Kidney (tissue), 14 donors: ENCODE results near the gene COL8A2. TPM values are rescaled to one million over a fixed set of nuclear protein-coding genes. Genes with fewer than 3 reads are reported as not detected.

ENCODE experiments used
- DNase-seq, 5 donors: peaks; one replicate each; pipeline ENCODE4 v3.0.0-alpha.2; 2013 to 2020
- FAIRE-seq: peaks from 2 replicates; lab custom pipeline; 2012; peaks lifted over from hg19 to GRCh38; lab: Jason Lieb, UNC
- H3K27ac ChIP-seq, 2 donors: one replicate each; pipeline ENCODE4 v1.7.0; 2013; ENCODE audit warnings: low read depth in 2 of 2, low read length in 2 of 2, inconsistent platforms in 1 of 2
- H3K27me3 ChIP-seq: one replicate; pipeline ENCODE4 v1.7.1; 2013; ENCODE audit warnings: low read length, inconsistent platforms; ENCODE audit not compliant: control insufficient read depth, insufficient read depth
- H3K36me3 ChIP-seq, 3 donors: one replicate each; pipeline versions ENCODE4 v1.7.0 to v1.7.1; 2013; ENCODE audit warnings: low read length in 3 of 3, control low read depth in 1 of 3, inconsistent platforms in 1 of 3; ENCODE audit not compliant: insufficient read depth in 3 of 3, control insufficient read depth in 2 of 3
- H3K4me1 ChIP-seq, 3 donors: one replicate each; pipeline versions ENCODE4 v1.7.0 to v1.7.1; 2013; ENCODE audit warnings: low read length in 3 of 3, inconsistent platforms in 1 of 3, low read depth in 1 of 3; ENCODE audit not compliant: control insufficient read depth in 2 of 3, insufficient read depth in 2 of 3
- H3K4me3 ChIP-seq, 3 donors: one replicate each; pipeline versions ENCODE4 v1.7.0 to v1.8.1; 2013; ENCODE audit warnings: low read length in 3 of 3, control low read depth in 1 of 3, inconsistent platforms in 1 of 3
- H3K9ac ChIP-seq, 3 donors: one replicate each; pipeline versions ENCODE4 v1.7.0 to v1.7.1; 2013; ENCODE audit warnings: low read length in 3 of 3, control low read depth in 1 of 3, inconsistent platforms in 1 of 3
- H3K9me3 ChIP-seq, 3 donors: one replicate each; pipeline versions ENCODE4 v1.7.0 to v1.7.1; 2013; ENCODE audit warnings: low read length in 3 of 3, control low read depth in 1 of 3, inconsistent platforms in 1 of 3; ENCODE audit not compliant: control insufficient read depth in 2 of 3, insufficient read depth in 1 of 3
- intact Hi-C: fragments of 100-400 bp; cut with DNase I; formaldehyde crosslinking; loops from one replicate; pipeline ENCODE4 v1.11.1; 2022
- polyA plus RNA-seq: library from polyadenylated mRNA; stranded (reverse); fragments of 350-450 nt; fragmentation: Illumina TruSeq; extraction: RNeasy Lipid Tissue Mini Kit (QIAGEN cat#74804); gene quantifications from one replicate; pipeline ENCODE4 v1.2.3, GENCODE V29; 2014; ENCODE audit warnings: low read depth, low replicate concordance; ENCODE audit not compliant: insufficient read depth
- total RNA-seq: library from RNA; stranded (reverse); fragmentation: NEBNext Ultra II Directional; extraction: Animal tissue kit (Norgen Biotek cat#: 25700); gene quantifications from one replicate; pipeline ENCODE4 v1.2.1, GENCODE V29; 2021
- TF ChIP-seq, protein P1 (sequence below): IDR thresholded peaks from 3 replicates; pipeline ENCODE4 v1.5.1; 2012; ENCODE audit warnings: mild to moderate bottlenecking, moderate library complexity, borderline replicate concordance; ENCODE audit not compliant: insufficient read depth; ENCODE audit errors: extremely low read depth
- donor health status: control.
- donor health status: control.
- donor health status: control.
- donor health status: control.
- donor health status: control.
- donor health status: DM: yes; HTN: yes; CAD: no.
- donor health status: Normal renal cell carcinoma (clear cell type).

The COL8A2 gene
- total and polyA plus RNA-seq, 2 donors from 2014 or later: 0.90 to 6.4 TPM

DNA sequence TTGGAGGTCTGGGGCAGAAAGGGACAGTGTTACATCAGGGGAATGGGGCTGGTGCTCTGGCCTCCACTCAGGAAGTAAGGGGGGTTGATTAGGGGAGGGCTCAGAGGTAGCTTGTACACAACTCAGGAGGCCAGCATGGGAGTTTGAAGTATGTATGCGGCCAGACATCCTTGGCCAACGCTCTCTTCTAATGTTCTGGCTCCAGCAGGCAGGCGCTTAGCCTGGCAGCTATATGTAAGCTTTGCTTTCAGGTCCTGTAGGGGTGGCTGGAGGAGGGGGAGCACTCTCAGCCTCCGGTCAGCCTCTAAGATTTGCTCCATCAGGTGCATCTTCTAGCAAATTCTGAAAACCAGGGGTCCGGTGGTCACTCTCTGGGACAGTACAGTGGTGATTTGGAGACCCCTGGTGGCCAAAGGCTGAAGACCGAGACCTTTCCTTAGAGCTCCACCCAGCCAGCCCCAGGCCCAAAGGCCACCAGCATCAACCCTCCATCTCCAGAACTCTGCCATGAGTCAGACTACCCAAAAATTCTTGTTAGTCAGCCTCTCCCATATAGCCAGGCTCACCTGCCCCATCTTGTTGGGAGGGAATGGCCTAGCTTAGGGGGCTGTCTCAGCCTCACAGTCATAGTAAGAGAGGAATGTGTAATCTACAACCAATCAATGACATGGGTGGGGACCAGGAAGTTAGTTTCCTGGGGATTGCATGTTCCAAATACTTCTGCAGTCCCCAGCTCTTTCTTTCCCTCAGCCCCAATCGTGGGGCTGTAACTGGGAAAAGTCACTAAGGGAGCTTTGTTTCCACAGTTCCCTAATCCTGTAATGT, 9.7 kb upstream of the COL8A2 start:
- Histone ChIP-seq H3K4me3 (no peak overlapping the region), H3K9ac (no peak overlapping the region), H3K36me3 (peaks cover 0 to 25% (median 15%) of the 10 kb centered on the region in 3 donors), H3K9me3 (no peaks in the 10 kb centered on the region), H3K4me1 (peaks cover 0 to 2% (median 0%) of the 10 kb centered on the region in 3 donors), H3K27me3 (no peaks in the 10 kb centered on the region), H3K27ac (no peak overlapping the region)
- FAIRE-seq (no peak), DNase-seq (peak in 4 of 5 donors; percentile 78 to 88 (median 82))
- TF ChIP-seq, protein P1, sequence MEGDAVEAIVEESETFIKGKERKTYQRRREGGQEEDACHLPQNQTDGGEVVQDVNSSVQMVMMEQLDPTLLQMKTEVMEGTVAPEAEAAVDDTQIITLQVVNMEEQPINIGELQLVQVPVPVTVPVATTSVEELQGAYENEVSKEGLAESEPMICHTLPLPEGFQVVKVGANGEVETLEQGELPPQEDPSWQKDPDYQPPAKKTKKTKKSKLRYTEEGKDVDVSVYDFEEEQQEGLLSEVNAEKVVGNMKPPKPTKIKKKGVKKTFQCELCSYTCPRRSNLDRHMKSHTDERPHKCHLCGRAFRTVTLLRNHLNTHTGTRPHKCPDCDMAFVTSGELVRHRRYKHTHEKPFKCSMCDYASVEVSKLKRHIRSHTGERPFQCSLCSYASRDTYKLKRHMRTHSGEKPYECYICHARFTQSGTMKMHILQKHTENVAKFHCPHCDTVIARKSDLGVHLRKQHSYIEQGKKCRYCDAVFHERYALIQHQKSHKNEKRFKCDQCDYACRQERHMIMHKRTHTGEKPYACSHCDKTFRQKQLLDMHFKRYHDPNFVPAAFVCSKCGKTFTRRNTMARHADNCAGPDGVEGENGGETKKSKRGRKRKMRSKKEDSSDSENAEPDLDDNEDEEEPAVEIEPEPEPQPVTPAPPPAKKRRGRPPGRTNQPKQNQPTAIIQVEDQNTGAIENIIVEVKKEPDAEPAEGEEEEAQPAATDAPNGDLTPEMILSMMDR: peak; percentile 59
- intact Hi-C loops: no loop called here

DNA sequence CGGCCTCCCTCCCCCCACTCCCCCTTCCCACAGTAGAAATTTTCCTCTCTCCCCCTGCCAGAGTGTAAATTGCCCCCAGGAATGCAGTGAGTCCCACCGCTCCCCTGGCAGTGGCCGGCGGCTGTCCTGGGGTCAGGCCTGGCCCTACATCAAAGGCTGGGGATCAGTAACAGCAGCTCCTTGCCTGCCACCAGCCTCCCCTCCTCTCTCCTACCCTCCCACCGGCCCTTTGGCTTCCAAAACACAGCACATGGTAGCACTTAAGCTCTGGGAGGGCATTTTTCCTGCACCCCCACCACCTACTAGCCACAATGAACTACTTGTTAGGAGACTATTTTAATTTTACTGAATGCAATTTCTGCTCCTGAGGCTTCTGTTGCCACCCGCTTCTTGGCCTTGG, 9.0 kb upstream of the COL8A2 start:
- H3K4me3 ChIP-seq: no peak overlapping the region
- DNase-seq (no peak), FAIRE-seq (no peak)
- no peaks in the 10 kb centered on the region for H3K27me3 ChIP-seq
- H3K9me3 ChIP-seq: no peaks in the 10 kb centered on the region
- H3K27ac ChIP-seq: no peak overlapping the region
- TF ChIP-seq, protein P1: no peak
- peaks cover 0 to 2% (median 0%) of the 10 kb centered on the region in 3 donors for H3K4me1 ChIP-seq
- H3K36me3 ChIP-seq: peaks cover 0 to 19% (median 15%) of the 10 kb centered on the region in 3 donors
- intact Hi-C loops: no loop called here
- H3K9ac ChIP-seq: no peak overlapping the region

DNA sequence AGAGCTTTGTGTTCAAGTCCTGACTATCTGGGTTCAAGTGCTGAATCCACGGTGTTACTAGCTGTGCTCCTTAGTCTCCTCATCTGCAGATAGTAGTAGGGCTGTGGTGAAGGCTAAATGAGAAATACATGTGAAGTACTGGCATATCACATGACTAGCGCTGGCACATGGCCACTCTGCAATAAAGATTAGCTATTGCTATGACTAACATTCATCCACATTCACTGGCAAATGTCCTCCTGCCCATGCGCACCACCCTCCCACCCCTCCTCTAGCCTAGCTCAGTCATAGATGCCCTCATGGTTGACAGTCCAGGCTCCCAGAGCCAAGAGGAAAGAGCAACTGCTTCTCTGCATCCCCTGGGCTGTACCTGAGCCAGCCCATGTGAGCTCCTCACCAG, 8.5 kb upstream of the COL8A2 start:
- Histone ChIP-seq H3K9me3 (no peaks in the 10 kb centered on the region), H3K4me3 (no peak overlapping the region), H3K4me1 (peaks cover 0 to 2% (median 0%) of the 10 kb centered on the region in 3 donors), H3K27me3 (no peaks in the 10 kb centered on the region), H3K36me3 (peaks cover 0 to 18% (median 15%) of the 10 kb centered on the region in 3 donors), H3K9ac (no peak overlapping the region), H3K27ac (no peak overlapping the region)
- DNase-seq: peak in 1 of 5 donors; percentile 93
- TF ChIP-seq, protein P1: no peak
- no peak for FAIRE-seq
- intact Hi-C loops: no loop called here
